ENCODE data around the gene MRC1. TPM values are rescaled to one million over a fixed set of nuclear protein-coding genes. Genes with fewer than 3 reads are reported as not detected.

Gene MRC1
- not detected in 2 replicates for total RNA-seq
- long read RNA-seq = 0 reads

DNA sequence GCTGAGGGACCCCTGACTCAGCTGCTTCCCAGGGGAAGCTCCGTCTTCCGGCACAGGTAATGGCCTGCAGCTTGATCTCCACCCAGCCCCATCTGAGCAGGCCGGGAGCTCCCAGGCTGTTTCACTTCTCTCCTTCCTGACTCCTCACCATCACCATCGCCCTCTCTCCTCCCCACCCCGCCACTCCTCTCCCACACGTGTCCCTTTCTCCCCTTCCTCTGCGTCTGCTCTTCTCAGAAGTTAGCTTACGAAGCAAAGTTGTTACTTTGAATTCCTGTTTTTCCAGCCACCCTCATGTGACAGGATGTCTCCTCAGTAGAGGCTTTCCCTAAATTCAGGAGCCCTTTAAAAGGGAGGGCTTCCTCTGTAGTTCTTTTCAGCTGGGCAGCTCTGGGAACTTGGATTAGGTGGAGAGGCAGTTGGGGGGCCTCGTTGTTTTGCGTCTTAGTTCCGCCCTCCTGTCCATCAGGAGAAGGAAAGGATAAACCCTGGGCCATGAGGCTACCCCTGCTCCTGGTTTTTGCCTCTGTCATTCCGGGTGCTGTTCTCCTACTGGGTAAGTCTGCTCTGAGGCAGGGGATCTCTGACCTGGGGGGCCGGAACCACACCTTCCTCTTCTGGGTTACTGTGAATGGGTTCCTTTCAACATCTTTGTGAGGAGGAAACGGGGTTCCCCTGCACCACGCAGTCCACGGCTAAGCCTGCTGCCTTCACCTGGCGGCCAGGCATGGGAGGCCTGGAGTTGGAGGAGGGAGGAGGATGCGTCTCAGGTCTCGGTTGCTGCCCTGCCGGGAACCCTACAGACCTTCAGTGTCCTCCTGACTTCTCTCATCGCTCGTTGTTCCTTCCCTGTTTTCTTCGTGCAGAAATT, at the start of gene MRC1:
MRC1 (plus strand) TSS at position 378 of the 871 bp plus-strand sequence; CDS start at position 496, 118 bp downstream.
- TF ChIP-seq, protein P1, sequence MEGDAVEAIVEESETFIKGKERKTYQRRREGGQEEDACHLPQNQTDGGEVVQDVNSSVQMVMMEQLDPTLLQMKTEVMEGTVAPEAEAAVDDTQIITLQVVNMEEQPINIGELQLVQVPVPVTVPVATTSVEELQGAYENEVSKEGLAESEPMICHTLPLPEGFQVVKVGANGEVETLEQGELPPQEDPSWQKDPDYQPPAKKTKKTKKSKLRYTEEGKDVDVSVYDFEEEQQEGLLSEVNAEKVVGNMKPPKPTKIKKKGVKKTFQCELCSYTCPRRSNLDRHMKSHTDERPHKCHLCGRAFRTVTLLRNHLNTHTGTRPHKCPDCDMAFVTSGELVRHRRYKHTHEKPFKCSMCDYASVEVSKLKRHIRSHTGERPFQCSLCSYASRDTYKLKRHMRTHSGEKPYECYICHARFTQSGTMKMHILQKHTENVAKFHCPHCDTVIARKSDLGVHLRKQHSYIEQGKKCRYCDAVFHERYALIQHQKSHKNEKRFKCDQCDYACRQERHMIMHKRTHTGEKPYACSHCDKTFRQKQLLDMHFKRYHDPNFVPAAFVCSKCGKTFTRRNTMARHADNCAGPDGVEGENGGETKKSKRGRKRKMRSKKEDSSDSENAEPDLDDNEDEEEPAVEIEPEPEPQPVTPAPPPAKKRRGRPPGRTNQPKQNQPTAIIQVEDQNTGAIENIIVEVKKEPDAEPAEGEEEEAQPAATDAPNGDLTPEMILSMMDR (IDR thresholded peaks at IDR 0.05) = no peak
- Mint-ChIP-seq H3K4me3 (ENCODE audit: unreplicated experiment) (no peak within 1 kb of the TSS), H3K4me1 (ENCODE audit: unreplicated experiment) (no peaks in the 10 kb centered on the region), H3K36me3 (ENCODE audit: unreplicated experiment) (no peaks in the 10 kb centered on the region), H3K27me3 (ENCODE audit: unreplicated experiment) (no peaks in the 10 kb centered on the region), H3K9me3 (ENCODE audit: unreplicated experiment) (peaks cover 8% of the 10 kb centered on the region), H3K27ac (ENCODE audit: unreplicated experiment) (no peak within 1 kb of the TSS)
- no peak for DNase-seq (ENCODE audit: extremely low spot score, unreplicated experiment)

DNA sequence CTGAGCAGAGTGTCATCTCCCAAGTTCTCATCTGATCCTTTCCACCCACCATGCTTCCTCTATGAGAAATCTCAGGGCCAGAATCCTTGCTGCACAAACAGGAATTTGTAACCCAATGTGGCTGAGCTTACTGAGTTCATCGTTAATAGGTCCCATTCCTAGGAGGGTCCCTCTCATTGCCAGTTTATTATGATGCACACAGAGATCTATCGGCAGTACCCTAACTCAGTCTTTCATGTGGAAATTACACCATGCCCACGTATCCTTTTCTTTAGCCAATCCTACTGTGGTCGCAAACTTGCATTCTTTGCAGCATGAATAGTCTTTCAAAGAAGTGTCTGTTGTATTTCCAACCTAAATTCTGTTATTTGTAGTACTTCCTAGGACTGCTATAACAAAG, 45.0 kb upstream of the MRC1 start:
- TF ChIP-seq, protein P1 (IDR thresholded peaks at IDR 0.05) = no peak
- H3K36me3 Mint-ChIP-seq (ENCODE audit: unreplicated experiment) = no peaks in the 10 kb centered on the region
- no peaks in the 10 kb centered on the region for H3K4me1 Mint-ChIP-seq (ENCODE audit: unreplicated experiment)
- peaks cover 3% of the 10 kb centered on the region for H3K9me3 Mint-ChIP-seq (ENCODE audit: unreplicated experiment)
- DNase-seq (ENCODE audit: extremely low spot score, unreplicated experiment) = no peak
- H3K4me3 Mint-ChIP-seq (ENCODE audit: unreplicated experiment) = no peak overlapping the region
- no peak overlapping the region for H3K27ac Mint-ChIP-seq (ENCODE audit: unreplicated experiment)
- no peaks in the 10 kb centered on the region for H3K27me3 Mint-ChIP-seq (ENCODE audit: unreplicated experiment)

DNA sequence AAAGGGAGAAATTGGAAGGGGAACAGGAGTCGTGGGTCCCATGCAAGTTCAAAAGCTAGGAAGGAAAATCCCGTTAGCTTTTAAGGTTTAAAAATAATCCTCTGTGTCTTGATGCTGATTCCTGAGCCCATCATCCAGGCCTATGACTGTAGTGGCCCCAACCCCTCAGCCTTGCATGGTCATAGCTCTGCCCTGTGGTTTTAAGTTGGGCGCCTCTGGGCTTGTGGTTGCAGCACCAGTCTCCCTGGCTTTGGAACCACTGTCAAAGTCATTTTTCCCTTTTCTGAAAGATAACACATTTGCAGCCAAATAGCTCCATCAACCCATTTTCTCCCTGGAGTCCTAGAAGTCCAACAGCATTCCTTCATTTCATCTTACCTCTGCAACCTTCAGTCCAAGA, 43.5 kb upstream of the MRC1 start:
- H3K27me3 Mint-ChIP-seq (ENCODE audit: unreplicated experiment) = no peaks in the 10 kb centered on the region
- DNase-seq (ENCODE audit: extremely low spot score, unreplicated experiment) = no peak
- H3K9me3 Mint-ChIP-seq (ENCODE audit: unreplicated experiment) = peaks cover 3% of the 10 kb centered on the region
- H3K36me3 Mint-ChIP-seq (ENCODE audit: unreplicated experiment) = no peaks in the 10 kb centered on the region
- no peaks in the 10 kb centered on the region for H3K4me1 Mint-ChIP-seq (ENCODE audit: unreplicated experiment)
- TF ChIP-seq, protein P1 (IDR thresholded peaks at IDR 0.05) = no peak
- no peak overlapping the region for H3K27ac Mint-ChIP-seq (ENCODE audit: unreplicated experiment)
- no peak overlapping the region for H3K4me3 Mint-ChIP-seq (ENCODE audit: unreplicated experiment)

DNA sequence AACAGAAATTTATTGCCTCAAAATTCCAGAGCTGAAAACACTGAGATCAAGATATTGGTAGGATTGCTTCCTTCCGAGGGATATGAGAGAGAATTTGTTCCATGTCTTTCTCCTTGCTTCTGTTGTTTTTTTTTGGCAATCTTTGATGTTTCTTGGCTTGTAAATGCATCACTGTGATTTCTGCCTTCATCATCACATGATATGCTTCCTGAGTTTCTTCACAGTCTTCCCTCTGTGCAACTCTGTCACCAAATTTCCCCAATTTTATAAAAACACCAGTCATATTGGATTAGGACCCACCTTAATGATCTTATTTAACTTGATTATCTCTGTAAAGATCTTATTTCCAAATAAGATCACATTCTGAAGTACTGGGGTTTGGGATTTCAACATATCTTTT, 42.4 kb upstream of the MRC1 start:
- no peaks in the 10 kb centered on the region for H3K4me1 Mint-ChIP-seq (ENCODE audit: unreplicated experiment)
- no peaks in the 10 kb centered on the region for H3K36me3 Mint-ChIP-seq (ENCODE audit: unreplicated experiment)
- no peaks in the 10 kb centered on the region for H3K27me3 Mint-ChIP-seq (ENCODE audit: unreplicated experiment)
- H3K4me3 Mint-ChIP-seq (ENCODE audit: unreplicated experiment) = no peak overlapping the region
- no peak overlapping the region for H3K27ac Mint-ChIP-seq (ENCODE audit: unreplicated experiment)
- no peak for DNase-seq (ENCODE audit: extremely low spot score, unreplicated experiment)
- TF ChIP-seq, protein P1 (IDR thresholded peaks at IDR 0.05) = no peak
- peaks cover 3% of the 10 kb centered on the region for H3K9me3 Mint-ChIP-seq (ENCODE audit: unreplicated experiment)

DNA sequence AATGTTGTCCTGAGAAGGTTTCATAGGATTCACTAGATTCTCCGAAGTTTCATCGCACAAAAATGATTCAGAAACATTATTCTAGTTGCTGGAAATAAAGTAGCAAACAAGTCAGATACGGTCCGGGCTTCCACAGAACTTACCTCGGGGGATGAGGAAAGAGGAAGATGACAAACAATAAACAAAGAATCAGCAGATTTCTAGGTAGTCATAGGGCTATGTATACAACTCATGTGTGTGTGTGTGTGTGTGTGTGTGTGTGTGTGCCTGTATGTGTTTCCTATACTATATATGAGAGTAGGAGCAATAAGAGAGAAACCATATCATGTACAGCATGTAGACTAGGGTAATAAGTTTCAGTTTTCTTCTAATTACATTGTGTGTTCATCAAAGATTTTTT, 40.7 kb upstream of the MRC1 start:
- peaks cover 3% of the 10 kb centered on the region for H3K9me3 Mint-ChIP-seq (ENCODE audit: unreplicated experiment)
- no peaks in the 10 kb centered on the region for H3K36me3 Mint-ChIP-seq (ENCODE audit: unreplicated experiment)
- H3K27me3 Mint-ChIP-seq (ENCODE audit: unreplicated experiment) = no peaks in the 10 kb centered on the region
- H3K27ac Mint-ChIP-seq (ENCODE audit: unreplicated experiment) = no peak overlapping the region
- no peaks in the 10 kb centered on the region for H3K4me1 Mint-ChIP-seq (ENCODE audit: unreplicated experiment)
- no peak overlapping the region for H3K4me3 Mint-ChIP-seq (ENCODE audit: unreplicated experiment)
- TF ChIP-seq, protein P1 (IDR thresholded peaks at IDR 0.05) = no peak
- DNase-seq (ENCODE audit: extremely low spot score, unreplicated experiment) = no peak

Measured in osteocyte (in vitro differentiated cells).